Nephron (organoid): ENCODE results near the gene TRIM6.

ENCODE experiments used
- H3K27ac Mint-ChIP-seq, 3 experiments: 2 replicates each; pipeline ENCODE4 v1.8.0; 2020; ENCODE audit warnings: mixed read lengths in 3 of 3, mild to moderate bottlenecking in 2 of 3, moderate library complexity in 1 of 3
- H3K27me3 Mint-ChIP-seq: 2 replicates; pipeline ENCODE4 v1.8.0; 2021; ENCODE audit warnings: low read depth, mild to moderate bottlenecking, moderate library complexity, mixed read lengths
- H3K36me3 Mint-ChIP-seq: 2 replicates; pipeline ENCODE4 v1.8.0; 2020; ENCODE audit warnings: low read depth, mixed read lengths
- H3K4me1 Mint-ChIP-seq: 2 replicates; pipeline ENCODE4 v1.8.0; 2020; ENCODE audit warnings: mixed read lengths
- H3K4me3 Mint-ChIP-seq, 3 experiments: 2 replicates each; pipeline ENCODE4 v1.8.0; 2020; ENCODE audit warnings: mild to moderate bottlenecking in 3 of 3, mixed read lengths in 3 of 3, moderate library complexity in 2 of 3
- H3K9me3 Mint-ChIP-seq: 2 replicates; pipeline ENCODE4 v1.8.0; 2020; ENCODE audit warnings: mixed read lengths
- TF ChIP-seq, protein P1 (sequence below), 3 experiments: fragments of 200-600 bp; sonication (generic); IDR thresholded peaks; one replicate each; pipeline ENCODE4 v1.5.0; 2021; ENCODE audit warnings: antibody characterized with exemption in 3 of 3; ENCODE audit not compliant: unreplicated experiment in 3 of 3

TRIM6 gene, protein sequence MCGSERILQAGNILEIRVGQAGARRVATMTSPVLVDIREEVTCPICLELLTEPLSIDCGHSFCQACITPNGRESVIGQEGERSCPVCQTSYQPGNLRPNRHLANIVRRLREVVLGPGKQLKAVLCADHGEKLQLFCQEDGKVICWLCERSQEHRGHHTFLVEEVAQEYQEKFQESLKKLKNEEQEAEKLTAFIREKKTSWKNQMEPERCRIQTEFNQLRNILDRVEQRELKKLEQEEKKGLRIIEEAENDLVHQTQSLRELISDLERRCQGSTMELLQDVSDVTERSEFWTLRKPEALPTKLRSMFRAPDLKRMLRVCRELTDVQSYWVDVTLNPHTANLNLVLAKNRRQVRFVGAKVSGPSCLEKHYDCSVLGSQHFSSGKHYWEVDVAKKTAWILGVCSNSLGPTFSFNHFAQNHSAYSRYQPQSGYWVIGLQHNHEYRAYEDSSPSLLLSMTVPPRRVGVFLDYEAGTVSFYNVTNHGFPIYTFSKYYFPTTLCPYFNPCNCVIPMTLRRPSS

DNA sequence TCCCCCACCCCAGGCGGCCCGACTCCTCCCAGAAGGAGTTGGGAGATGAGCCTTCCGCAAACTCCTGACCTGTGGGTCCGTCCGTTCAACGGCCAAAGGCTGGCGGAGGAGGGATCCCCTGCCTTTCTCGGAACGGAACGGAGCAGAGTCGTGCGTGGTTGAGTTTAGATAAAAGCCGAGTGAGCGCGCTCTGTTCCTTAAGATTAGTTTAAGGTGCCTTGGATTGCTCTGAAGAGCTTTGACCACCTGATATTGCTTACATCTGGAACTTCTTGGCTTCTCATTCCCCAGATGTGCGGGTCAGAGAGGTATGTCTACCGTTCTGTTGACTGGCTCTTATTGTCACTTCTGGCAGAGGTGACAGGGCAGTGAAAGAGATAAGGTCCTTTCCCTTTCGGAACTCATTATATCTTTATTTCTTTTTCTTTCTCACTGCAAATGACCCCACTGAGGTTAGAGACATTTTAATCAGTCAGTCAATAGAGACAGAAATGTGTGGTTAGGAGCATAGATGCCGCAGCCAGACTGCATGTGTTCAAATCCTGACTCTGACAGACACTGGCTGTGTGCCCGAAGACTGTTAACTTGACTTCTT is at the start of gene TRIM6:
TRIM6 (plus strand) TSS at position 31 of the 595 bp plus-strand sequence; CDS start at position 292, 261 bp downstream.
- H3K36me3 Mint-ChIP-seq = no peaks in the 10 kb centered on the region
- no peaks in the 10 kb centered on the region for H3K9me3 Mint-ChIP-seq
- H3K27me3 Mint-ChIP-seq = no peaks in the 10 kb centered on the region
- H3K4me3 Mint-ChIP-seq = peak within 1 kb of the TSS; percentile 86 to 90 (median 87)
- H3K27ac Mint-ChIP-seq = peak within 1 kb of the TSS; percentile 92 to 98 (median 97)
- peaks cover 39% of the 10 kb centered on the region for H3K4me1 Mint-ChIP-seq
- TF ChIP-seq, protein P1, sequence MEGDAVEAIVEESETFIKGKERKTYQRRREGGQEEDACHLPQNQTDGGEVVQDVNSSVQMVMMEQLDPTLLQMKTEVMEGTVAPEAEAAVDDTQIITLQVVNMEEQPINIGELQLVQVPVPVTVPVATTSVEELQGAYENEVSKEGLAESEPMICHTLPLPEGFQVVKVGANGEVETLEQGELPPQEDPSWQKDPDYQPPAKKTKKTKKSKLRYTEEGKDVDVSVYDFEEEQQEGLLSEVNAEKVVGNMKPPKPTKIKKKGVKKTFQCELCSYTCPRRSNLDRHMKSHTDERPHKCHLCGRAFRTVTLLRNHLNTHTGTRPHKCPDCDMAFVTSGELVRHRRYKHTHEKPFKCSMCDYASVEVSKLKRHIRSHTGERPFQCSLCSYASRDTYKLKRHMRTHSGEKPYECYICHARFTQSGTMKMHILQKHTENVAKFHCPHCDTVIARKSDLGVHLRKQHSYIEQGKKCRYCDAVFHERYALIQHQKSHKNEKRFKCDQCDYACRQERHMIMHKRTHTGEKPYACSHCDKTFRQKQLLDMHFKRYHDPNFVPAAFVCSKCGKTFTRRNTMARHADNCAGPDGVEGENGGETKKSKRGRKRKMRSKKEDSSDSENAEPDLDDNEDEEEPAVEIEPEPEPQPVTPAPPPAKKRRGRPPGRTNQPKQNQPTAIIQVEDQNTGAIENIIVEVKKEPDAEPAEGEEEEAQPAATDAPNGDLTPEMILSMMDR (IDR thresholded peaks at IDR 0.05; ENCODE audit: unreplicated experiment in 3 of 3) = no peak

DNA sequence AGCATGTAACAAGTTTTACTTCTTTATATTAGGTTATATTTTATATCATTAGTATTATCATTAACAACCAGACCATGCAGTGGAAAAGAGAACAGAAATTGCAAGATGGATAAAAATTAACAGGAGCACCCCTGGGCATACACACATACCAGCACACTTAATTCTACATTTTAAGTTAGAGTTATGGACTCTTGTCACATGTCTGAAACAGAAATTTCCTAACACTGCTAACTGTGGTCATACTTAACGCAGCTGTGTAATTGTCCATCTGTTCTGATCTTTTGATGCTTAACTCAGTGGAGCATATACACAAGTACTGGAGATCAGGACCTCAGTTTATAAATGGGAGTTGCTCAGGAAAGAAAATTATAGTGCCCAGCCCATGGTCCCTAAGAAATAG is 48.5 kb upstream of the TRIM6 start:
- H3K27ac Mint-ChIP-seq = no peak overlapping the region
- H3K36me3 Mint-ChIP-seq = no peaks in the 10 kb centered on the region
- H3K4me1 Mint-ChIP-seq = no peaks in the 10 kb centered on the region
- TF ChIP-seq, protein P1 (IDR thresholded peaks at IDR 0.05; ENCODE audit: unreplicated experiment in 3 of 3) = no peak
- H3K4me3 Mint-ChIP-seq = no peak overlapping the region
- no peaks in the 10 kb centered on the region for H3K27me3 Mint-ChIP-seq
- H3K9me3 Mint-ChIP-seq = no peaks in the 10 kb centered on the region

DNA sequence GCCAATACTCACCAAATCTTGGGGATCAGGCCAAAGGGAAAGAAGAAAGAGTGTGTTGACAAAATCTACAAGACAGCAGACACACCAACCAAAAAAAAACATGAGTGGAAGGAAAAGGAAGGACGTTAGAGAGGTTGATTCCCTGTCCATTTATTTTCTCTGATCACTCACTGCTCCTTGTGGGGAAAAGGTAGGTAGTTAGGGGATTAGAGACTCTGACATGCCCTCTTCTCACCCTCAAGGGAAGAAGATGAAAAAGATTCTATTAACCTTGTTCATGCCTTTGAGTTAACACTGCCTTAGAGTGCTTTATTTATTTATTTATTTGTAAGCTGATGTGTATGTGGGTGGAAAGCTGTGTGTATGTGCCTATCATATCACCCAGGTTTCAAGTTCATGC is 48.0 kb upstream of the TRIM6 start, which contains the start of gene OR52H1:
OR52H1 (minus strand) TSS at position 101 of the 400 bp plus-strand sequence. CDS start 3,035 bp downstream, outside the sequence.
- H3K36me3 Mint-ChIP-seq = no peaks in the 10 kb centered on the region
- TF ChIP-seq, protein P1 (IDR thresholded peaks at IDR 0.05; ENCODE audit: unreplicated experiment in 3 of 3) = no peak
- H3K9me3 Mint-ChIP-seq = no peaks in the 10 kb centered on the region
- no peak within 1 kb of the TSS for H3K27ac Mint-ChIP-seq
- no peak within 1 kb of the TSS for H3K4me3 Mint-ChIP-seq
- no peaks in the 10 kb centered on the region for H3K27me3 Mint-ChIP-seq
- no peaks in the 10 kb centered on the region for H3K4me1 Mint-ChIP-seq

DNA sequence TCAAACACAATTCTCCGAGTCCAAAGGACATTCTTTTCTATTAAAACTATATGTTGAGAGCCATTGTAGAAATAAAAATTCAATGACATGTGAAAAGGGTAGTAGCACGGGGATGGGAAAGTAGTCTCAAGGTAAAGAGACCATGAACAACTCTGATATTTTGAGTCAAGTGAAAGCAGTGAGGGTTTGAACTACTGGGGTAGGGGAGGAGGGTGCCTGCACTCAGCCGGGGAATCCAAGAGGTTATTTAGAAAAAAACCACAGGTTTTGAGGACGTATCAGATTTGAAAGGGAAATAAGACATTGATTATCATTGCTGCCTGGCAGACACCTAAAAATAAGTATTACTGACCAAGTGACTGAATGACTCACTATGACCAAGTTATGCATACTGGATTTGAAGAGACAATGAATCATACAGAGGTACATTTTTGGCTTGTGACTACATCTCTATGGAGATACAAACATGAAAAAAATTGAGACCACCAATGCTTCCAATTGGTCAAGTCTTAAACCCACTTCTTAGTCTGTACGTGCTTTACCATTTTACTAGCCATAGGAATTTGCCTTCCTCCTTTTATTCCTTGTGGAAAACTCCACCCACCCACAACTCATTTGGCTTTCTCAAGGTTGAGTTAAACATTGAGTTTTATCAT is 45.9 kb upstream of the TRIM6 start:
- no peak overlapping the region for H3K27ac Mint-ChIP-seq
- no peaks in the 10 kb centered on the region for H3K36me3 Mint-ChIP-seq
- H3K27me3 Mint-ChIP-seq = no peaks in the 10 kb centered on the region
- no peaks in the 10 kb centered on the region for H3K9me3 Mint-ChIP-seq
- H3K4me1 Mint-ChIP-seq = no peaks in the 10 kb centered on the region
- H3K4me3 Mint-ChIP-seq = no peak overlapping the region
- TF ChIP-seq, protein P1 (IDR thresholded peaks at IDR 0.05; ENCODE audit: unreplicated experiment in 3 of 3) = no peak

DNA sequence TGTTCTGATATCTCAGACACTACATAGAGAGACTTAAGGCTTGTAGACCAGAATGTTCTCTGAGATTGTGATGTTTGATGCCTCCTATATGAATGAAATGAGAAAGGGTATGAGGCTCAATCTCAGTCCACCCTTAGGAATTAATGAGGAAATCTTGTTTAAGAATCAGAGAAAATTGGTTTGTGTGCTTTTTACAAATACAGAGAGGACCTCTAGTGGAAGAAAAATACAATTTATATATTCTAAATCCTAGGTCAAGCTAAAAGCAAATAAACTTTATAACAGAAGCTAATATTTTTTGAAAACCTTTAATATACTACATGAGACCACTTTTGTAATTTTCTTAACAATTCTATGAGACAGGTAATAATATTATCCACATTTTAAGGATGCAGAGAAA is 43.1 kb upstream of the TRIM6 start:
- Mint-ChIP-seq H3K9me3 (no peaks in the 10 kb centered on the region), H3K4me1 (no peaks in the 10 kb centered on the region), H3K4me3 (no peak overlapping the region), H3K27me3 (peaks cover 4% of the 10 kb centered on the region), H3K27ac (no peak overlapping the region), H3K36me3 (no peaks in the 10 kb centered on the region)
- TF ChIP-seq, protein P1 (IDR thresholded peaks at IDR 0.05; ENCODE audit: unreplicated experiment in 3 of 3) = peak; percentile 19 to 35 (median 28)
